ENCODE measurements around the gene NAA80. TPM values are rescaled to one million over a fixed set of nuclear protein-coding genes. Genes with fewer than 3 reads are reported as not detected.

NAA80 gene
- total RNA-seq, 1 donor from 2014 or later = 38.8 TPM

GRCh38 chr3:50326182-50326541, 27.0 kb upstream of the NAA80 start:
- Histone ChIP-seq H3K36me3 (peaks cover 18 to 34% of the 10 kb centered on the region in 2 donors), H3K4me1 (peaks cover 5 to 23% of the 10 kb centered on the region in 2 donors), H3K27ac (no peak overlapping the region), H3K4me3 (no peak overlapping the region), H3K27me3 (no peaks in the 10 kb centered on the region), H3K9me3 (no peaks in the 10 kb centered on the region)
- no peak for DNase-seq (ENCODE audit: low spot score in 2 of 2)
- intact Hi-C loops (cut with DNase I) = no loop called here
- TF ChIP-seq CTCF (IDR thresholded peaks at IDR 0.05) = no peak

GRCh38 chr3:50325497-50326181, 26.4 kb upstream of the NAA80 start:
- H3K4me1 ChIP-seq = peaks cover 5 to 24% of the 10 kb centered on the region in 2 donors
- intact Hi-C loops (cut with DNase I) = no loop called here
- no peak for TF ChIP-seq CTCF (IDR thresholded peaks at IDR 0.05)
- no peaks in the 10 kb centered on the region for H3K9me3 ChIP-seq
- peak overlapping the region in 1 of 2 donors; percentile 24 for H3K27ac ChIP-seq
- DNase-seq (ENCODE audit: low spot score in 2 of 2) = no peak
- peaks cover 13 to 29% of the 10 kb centered on the region in 2 donors for H3K36me3 ChIP-seq
- H3K4me3 ChIP-seq = no peak overlapping the region
- H3K27me3 ChIP-seq = no peaks in the 10 kb centered on the region

- Histone ChIP-seq H3K36me3 (peaks cover 8 to 24% of the 10 kb centered on the region in 2 donors), H3K4me1 (peaks cover 8 to 30% of the 10 kb centered on the region in 2 donors), H3K27ac (no peak overlapping the region), H3K4me3 (no peak overlapping the region), H3K9me3 (no peaks in the 10 kb centered on the region), H3K27me3 (no peaks in the 10 kb centered on the region)
- no peak for TF ChIP-seq CTCF (IDR thresholded peaks at IDR 0.05)
- no peak for DNase-seq (ENCODE audit: low spot score in 2 of 2)
- intact Hi-C loops (cut with DNase I) = no loop called here
These were observed 25.9 kb upstream of the NAA80 start for GRCh38 chr3:50325113-50325480.

- DNase-seq (ENCODE audit: low spot score in 2 of 2) = peak in 1 of 2 donors; percentile 80
- no peaks in the 10 kb centered on the region for H3K27me3 ChIP-seq
- H3K36me3 ChIP-seq = peaks cover 2 to 18% of the 10 kb centered on the region in 2 donors
- intact Hi-C loops (cut with DNase I) = no loop called here
- H3K4me3 ChIP-seq = no peak overlapping the region
- TF ChIP-seq CTCF (IDR thresholded peaks at IDR 0.05) = peak; percentile 64 to 73 (median 68)
- H3K9me3 ChIP-seq = no peaks in the 10 kb centered on the region
- H3K27ac ChIP-seq = peak overlapping the region in 1 of 2 donors; percentile 41
- H3K4me1 ChIP-seq = peaks cover 12 to 34% of the 10 kb centered on the region in 2 donors
These were observed 25.3 kb upstream of the NAA80 start for GRCh38 chr3:50324351-50325112.

- no peaks in the 10 kb centered on the region for H3K27me3 ChIP-seq
These were observed 24.5 kb upstream of the NAA80 start for GRCh38 chr3:50323614-50324199.

More at GRCh38 chr3:50323614-50324199, 24.5 kb upstream of the NAA80 start:
- intact Hi-C loops (cut with DNase I) = no loop called here
- DNase-seq (ENCODE audit: low spot score in 2 of 2) = peak in 1 of 2 donors; percentile 71
- peaks cover 12 to 39% of the 10 kb centered on the region in 2 donors for H3K4me1 ChIP-seq
- H3K4me3 ChIP-seq = no peak overlapping the region
- TF ChIP-seq CTCF (IDR thresholded peaks at IDR 0.05) = no peak
- H3K9me3 ChIP-seq = no peaks in the 10 kb centered on the region
- peaks cover 0 to 17% of the 10 kb centered on the region in 2 donors for H3K36me3 ChIP-seq
- H3K27ac ChIP-seq = peak overlapping the region; percentile 41 to 53
